Keratinocyte (primary cell): ENCODE results near the gene KLF3. TPM values are rescaled to one million over a fixed set of nuclear protein-coding genes. Genes with fewer than 3 reads are reported as not detected.

Experiments
- DNase-seq: peaks from one replicate; pipeline ENCODE4 v3.0.0-alpha.2; 2011; ENCODE audit warnings: low read depth, missing footprints, low spot score
- FAIRE-seq: peaks from 2 replicates; lab custom pipeline; 2011; peaks lifted over from hg19 to GRCh38; lab: Jason Lieb, UNC
- H2AFZ ChIP-seq: 2 replicates; pipeline ENCODE4 v1.6.0; 2012; ENCODE audit warnings: low read length, control low read depth, inconsistent platforms; ENCODE audit not compliant: control insufficient read depth
- H3K27ac ChIP-seq: 2 replicates; pipeline ENCODE4 v1.5.1; 2011; ENCODE audit warnings: low read length; ENCODE audit not compliant: control insufficient read depth, insufficient read depth
- H3K27me3 ChIP-seq: 3 replicates; pipeline ENCODE4 v1.6.0; 2011; ENCODE audit warnings: low read length; ENCODE audit not compliant: control insufficient read depth, insufficient read depth; ENCODE audit errors: extremely low read depth
- H3K36me3 ChIP-seq, 2 experiments: 2 replicates in 1 of 2; 3 replicates in 1 of 2; pipeline ENCODE4 v1.5.1; 2011; ENCODE audit warnings: low read length in 2 of 2, mild to moderate bottlenecking in 1 of 2; ENCODE audit not compliant: control insufficient read depth in 2 of 2, insufficient read depth in 2 of 2; ENCODE audit errors: extremely low read depth in 1 of 2
- H3K4me1 ChIP-seq: 3 replicates; pipeline ENCODE4 v1.5.1; 2011; ENCODE audit warnings: low read length; ENCODE audit not compliant: control insufficient read depth, insufficient read depth; ENCODE audit errors: extremely low read depth
- H3K4me2 ChIP-seq: 3 replicates; pipeline ENCODE4 v1.6.0; 2011; ENCODE audit warnings: low read depth, low read length; ENCODE audit not compliant: control insufficient read depth, insufficient read depth; ENCODE audit errors: extremely low read depth
- H3K4me3 ChIP-seq, 3 experiments: fragments of 200-600 bp in 1 of 3; sonication (generic) in 1 of 3; 2 replicates in 2 of 3; 3 replicates in 1 of 3; pipeline ENCODE4 v1.5.1; 2011 to 2016; ENCODE audit warnings: low read length in 3 of 3, mild to moderate bottlenecking in 3 of 3, control low read depth in 2 of 3, inconsistent platforms in 1 of 3, low read depth in 1 of 3, mixed read lengths in 1 of 3, mixed run types in 1 of 3, moderate library complexity in 1 of 3; ENCODE audit not compliant: control insufficient read depth in 2 of 3, insufficient read depth in 2 of 3; ENCODE audit errors: extremely low read depth in 1 of 3
- H3K79me2 ChIP-seq: 2 replicates; pipeline ENCODE4 v1.6.0; 2012; ENCODE audit warnings: low read length; ENCODE audit not compliant: control insufficient read depth, insufficient read depth
- H3K9ac ChIP-seq: 3 replicates; pipeline ENCODE4 v1.6.0; 2011; ENCODE audit warnings: low read length; ENCODE audit not compliant: control insufficient read depth, insufficient read depth; ENCODE audit errors: extremely low read depth
- H3K9me1 ChIP-seq: 3 replicates; pipeline ENCODE4 v1.6.0; 2011; ENCODE audit warnings: low read length; ENCODE audit not compliant: control insufficient read depth, insufficient read depth; ENCODE audit errors: extremely low read depth
- H3K9me3 ChIP-seq: 2 replicates; pipeline ENCODE4 v1.5.1; 2012; ENCODE audit warnings: low read depth, low read length; ENCODE audit not compliant: control insufficient read depth
- H4K20me1 ChIP-seq: 3 replicates; pipeline ENCODE4 v1.6.0; 2011; ENCODE audit warnings: low read length; ENCODE audit not compliant: control insufficient read depth, insufficient read depth; ENCODE audit errors: extremely low read depth
- CTCF ChIP-seq, 3 experiments: IDR thresholded peaks in 1 of 3; conservative IDR thresholded peaks in 1 of 3; optimal IDR thresholded peaks in 1 of 3; 2 replicates in 2 of 3; 3 replicates in 1 of 3; pipeline versions ENCODE3 to v1.5.1; 2011; ENCODE audit warnings: low read length in 3 of 3, mild to moderate bottlenecking in 3 of 3, moderate library complexity in 2 of 3, control low read depth in 1 of 3, inconsistent platforms in 1 of 3; ENCODE audit not compliant: insufficient read depth in 2 of 3; ENCODE audit errors: extremely low read depth in 1 of 3
- EZH2 ChIP-seq: IDR thresholded peaks from one replicate; pipeline ENCODE4 v1.6.1; 2012; ENCODE audit warnings: inconsistent platforms, mild to moderate bottlenecking, low read length, moderate library complexity
- dilution Hi-C: fragments of 300-500 bp; cut with MboI; formaldehyde crosslinking; loops from one replicate; pipeline ENCODE4 v1.7.0; 2020; ENCODE audit warnings: low sequenced_read_pairs; ENCODE audit not compliant: extremely low pct_ligation_motif_present
- polyA plus RNA-seq, 5 experiments: library from polyadenylated mRNA; depleted of rRNA in 3 of 5; stranded (reverse) in 3 of 5; stranded (forward) in 1 of 5; unstranded in 1 of 5; fragments of >200 nt; gene quantifications; 1 replicate in 1 of 5; 2 replicates in 3 of 5; 3 replicates in 1 of 5; pipeline versions ENCODE4 v1.2.1 to v1.2.3, GENCODE V29; 2011 to 2012; ENCODE audit warnings: missing spikeins in 2 of 5, low read depth in 1 of 5, low replicate concordance in 1 of 5

Gene KLF3
- polyA plus RNA-seq, 1 donor (not counting 4 experiments of a cell fraction or from before 2014, with no cell fraction given): 39.9 TPM

DNA sequence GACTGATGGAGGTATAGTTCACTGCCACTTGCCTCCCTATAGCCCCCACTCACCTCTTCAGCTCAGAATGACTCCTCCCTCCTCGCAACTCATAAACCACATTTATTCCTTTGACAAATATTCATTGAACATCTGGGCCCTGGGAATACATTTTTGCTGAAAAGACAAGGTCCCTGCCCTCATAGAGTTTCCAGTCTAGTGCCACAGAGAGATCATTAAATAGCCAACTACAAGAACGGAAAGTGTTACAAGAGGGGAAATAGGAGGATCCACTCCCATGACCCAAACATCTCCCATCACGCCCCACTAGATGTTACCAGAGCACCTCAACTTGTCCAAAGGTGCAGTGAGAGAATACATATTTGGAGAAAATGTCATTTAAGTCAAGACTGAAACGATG lies 3.2 kb upstream of the KLF3 start:
- Histone ChIP-seq H4K20me1 (no peaks in the 10 kb centered on the region), H3K36me3 (no peaks in the 10 kb centered on the region), H3K4me2 (no peak overlapping the region), H3K27ac (no peak overlapping the region), H3K4me3 (no peak overlapping the region), H3K79me2 (peaks cover 17% of the 10 kb centered on the region), H3K4me1 (no peaks in the 10 kb centered on the region), H3K9ac (no peak overlapping the region), H3K27me3 (no peaks in the 10 kb centered on the region), H3K9me1 (no peaks in the 10 kb centered on the region), H3K9me3 (no peaks in the 10 kb centered on the region), H2AFZ (no peak overlapping the region)
- DNase-seq (no peak), FAIRE-seq (no peak)
- dilution Hi-C loops: no loop called here
- TF ChIP-seq CTCF (optimal IDR thresholded peaks at IDR 0.05 in 1 of 3, IDR thresholded peaks at IDR 0.05 in 1 of 3, conservative IDR thresholded peaks at IDR 0.05 in 1 of 3; ENCODE audit: extremely low read depth in 1 of 3, insufficient read depth in 2 of 3, low read length in 3 of 3): no peak
- no peak for TF ChIP-seq EZH2

DNA sequence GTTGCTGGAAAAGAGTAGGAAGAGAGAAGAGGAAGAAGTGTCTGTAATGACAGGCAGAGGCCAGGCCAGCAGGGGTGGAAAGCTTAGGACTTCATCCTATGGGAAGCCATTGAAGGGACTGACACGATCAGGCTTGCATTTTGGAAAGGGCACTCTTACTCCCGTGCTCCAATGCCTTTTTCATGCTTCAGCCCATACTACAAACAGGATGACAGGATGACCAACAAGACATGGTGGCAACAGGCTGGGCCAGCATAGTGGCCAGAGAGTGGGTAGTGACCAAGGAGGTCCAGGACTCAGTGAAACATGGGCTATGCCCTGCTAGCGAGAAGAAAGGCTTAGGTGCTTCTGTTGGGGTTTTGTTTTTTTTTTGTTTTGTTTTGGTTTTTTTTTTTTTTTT lies 2.6 kb upstream of the KLF3 start:
- Histone ChIP-seq H2AFZ (no peak overlapping the region), H3K9ac (no peak overlapping the region), H3K9me1 (no peaks in the 10 kb centered on the region), H3K9me3 (no peaks in the 10 kb centered on the region), H3K27me3 (no peaks in the 10 kb centered on the region), H3K4me2 (no peak overlapping the region), H3K79me2 (peaks cover 22% of the 10 kb centered on the region), H3K27ac (no peak overlapping the region), H3K4me1 (no peaks in the 10 kb centered on the region), H3K4me3 (no peak overlapping the region), H3K36me3 (no peaks in the 10 kb centered on the region), H4K20me1 (no peaks in the 10 kb centered on the region)
- no peak for DNase-seq
- no peak for FAIRE-seq
- dilution Hi-C loops: no loop called here
- TF ChIP-seq EZH2 (no peak), CTCF (optimal IDR thresholded peaks at IDR 0.05 in 1 of 3, IDR thresholded peaks at IDR 0.05 in 1 of 3, conservative IDR thresholded peaks at IDR 0.05 in 1 of 3; ENCODE audit: extremely low read depth in 1 of 3, insufficient read depth in 2 of 3, low read length in 3 of 3) (no peak)
